GM06990 (cell line): ENCODE measurements around the gene MRPL11.
A peak's percentile ranks its signal among the peaks of the same experiment; 100 is the strongest.

Experiments used
- DNase-seq: peaks from one replicate; pipeline ENCODE4 v3.0.0-alpha.2; 2011; ENCODE audit not compliant: insufficient read length; ENCODE audit errors: extremely low read depth
- H3K27me3 ChIP-seq: replicated peaks from 2 replicates; pipeline ENCODE4 v1.6.0; 2011; ENCODE audit warnings: low read length; ENCODE audit not compliant: control insufficient read depth, insufficient read depth
- H3K36me3 ChIP-seq: 2 replicates; pipeline ENCODE4 v1.5.1; 2011; ENCODE audit warnings: low read length; ENCODE audit not compliant: control insufficient read depth, insufficient read depth
- H3K4me3 ChIP-seq: replicated peaks from 2 replicates; pipeline ENCODE4 v1.5.1; 2011; ENCODE audit warnings: low read depth, mild to moderate bottlenecking, control low read depth, low read length
- TF ChIP-seq, protein P1 (sequence below): IDR thresholded peaks from 2 replicates; pipeline ENCODE4 v1.5.1; 2011; ENCODE audit warnings: low read length, control low read depth, mild to moderate bottlenecking, inconsistent platforms; ENCODE audit not compliant: insufficient read depth, poor library complexity, severe bottlenecking

MRPL11 gene

DNA sequence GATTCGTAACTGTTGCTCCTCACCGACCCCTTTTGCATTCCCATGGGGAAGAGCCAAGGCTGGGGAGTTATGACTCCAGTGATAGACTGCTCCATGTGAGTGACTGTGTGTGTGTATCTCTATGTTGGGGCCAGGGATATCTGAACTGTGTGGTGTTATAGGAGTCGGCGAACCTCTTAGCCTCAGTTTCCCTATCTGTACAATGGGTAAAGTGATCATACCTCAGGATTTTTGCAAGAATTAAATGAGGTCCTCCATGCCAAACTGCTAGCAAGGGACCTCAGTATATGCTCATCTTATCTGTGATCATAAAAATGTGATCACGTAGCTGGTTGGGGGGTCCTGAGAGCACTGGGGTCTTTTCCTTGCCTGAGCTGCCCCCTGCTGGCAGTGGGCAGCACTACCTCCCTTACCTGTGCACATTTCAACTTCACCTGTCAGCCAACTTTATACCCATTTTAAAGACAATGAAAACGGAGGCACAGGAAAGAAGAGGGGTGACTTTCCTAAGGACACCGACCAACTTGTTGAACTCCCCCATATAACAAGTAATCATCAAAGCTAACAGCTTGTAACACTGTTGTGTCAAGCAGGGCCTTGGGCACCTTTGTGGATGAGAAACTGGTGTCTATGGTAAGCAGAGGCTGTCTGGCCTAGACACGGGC is 40.2 kb upstream of the MRPL11 start:
- Histone ChIP-seq H3K27me3 (no peaks in the 10 kb centered on the region), H3K36me3 (no peaks in the 10 kb centered on the region; the same call in none of the 2 replicates), H3K4me3 (peak overlapping the region; percentile 79)
- DNase-seq = no peak
- TF ChIP-seq, protein P1, sequence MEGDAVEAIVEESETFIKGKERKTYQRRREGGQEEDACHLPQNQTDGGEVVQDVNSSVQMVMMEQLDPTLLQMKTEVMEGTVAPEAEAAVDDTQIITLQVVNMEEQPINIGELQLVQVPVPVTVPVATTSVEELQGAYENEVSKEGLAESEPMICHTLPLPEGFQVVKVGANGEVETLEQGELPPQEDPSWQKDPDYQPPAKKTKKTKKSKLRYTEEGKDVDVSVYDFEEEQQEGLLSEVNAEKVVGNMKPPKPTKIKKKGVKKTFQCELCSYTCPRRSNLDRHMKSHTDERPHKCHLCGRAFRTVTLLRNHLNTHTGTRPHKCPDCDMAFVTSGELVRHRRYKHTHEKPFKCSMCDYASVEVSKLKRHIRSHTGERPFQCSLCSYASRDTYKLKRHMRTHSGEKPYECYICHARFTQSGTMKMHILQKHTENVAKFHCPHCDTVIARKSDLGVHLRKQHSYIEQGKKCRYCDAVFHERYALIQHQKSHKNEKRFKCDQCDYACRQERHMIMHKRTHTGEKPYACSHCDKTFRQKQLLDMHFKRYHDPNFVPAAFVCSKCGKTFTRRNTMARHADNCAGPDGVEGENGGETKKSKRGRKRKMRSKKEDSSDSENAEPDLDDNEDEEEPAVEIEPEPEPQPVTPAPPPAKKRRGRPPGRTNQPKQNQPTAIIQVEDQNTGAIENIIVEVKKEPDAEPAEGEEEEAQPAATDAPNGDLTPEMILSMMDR = peak; percentile 88

DNA sequence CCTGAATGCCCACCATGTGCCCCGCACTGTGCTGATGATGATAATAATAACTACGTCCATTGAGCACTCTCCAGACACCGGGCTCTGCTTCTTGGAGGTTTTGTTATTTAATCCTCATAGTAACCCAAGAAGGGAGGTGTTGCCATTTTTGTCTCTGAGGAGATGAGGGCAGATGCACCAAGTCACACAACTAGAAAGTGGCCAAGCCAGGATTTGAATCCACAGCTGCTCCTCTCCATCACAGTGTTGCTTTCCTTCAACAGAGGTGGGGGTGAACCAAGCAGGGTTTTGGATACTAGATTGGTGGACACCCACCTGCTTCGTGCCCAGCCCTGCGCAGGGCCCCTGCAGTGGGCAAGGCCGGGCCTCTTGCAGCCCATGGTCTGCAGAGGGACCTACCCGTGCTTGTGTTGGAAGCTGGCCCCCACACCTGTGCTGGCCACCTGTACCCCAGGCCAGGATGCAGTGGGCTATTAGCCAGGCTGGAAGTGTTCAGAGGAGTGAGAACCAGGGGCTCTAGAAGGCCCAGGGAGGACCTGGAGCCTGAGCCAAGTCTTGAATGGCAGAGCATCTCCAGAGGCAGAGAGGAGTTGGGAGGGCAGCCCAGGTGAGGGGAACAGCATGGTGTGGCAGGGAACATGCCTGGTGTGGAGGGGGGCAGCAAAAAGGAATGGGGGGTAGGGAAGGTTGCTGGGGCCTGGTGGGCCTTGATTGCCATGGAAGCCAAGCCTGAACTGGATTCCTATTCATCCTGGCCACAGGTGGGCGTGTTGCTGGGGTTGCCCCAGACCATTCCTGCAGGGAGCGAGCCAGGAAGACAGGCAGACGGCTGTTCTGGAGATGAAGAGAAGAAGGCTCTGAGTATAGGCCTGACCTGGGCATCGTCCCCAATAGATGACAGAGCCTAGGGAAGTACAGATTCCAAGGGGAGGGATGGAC is 38.9 kb upstream of the MRPL11 start:
- DNase-seq = no peak
- Histone ChIP-seq H3K4me3 (no peak overlapping the region), H3K27me3 (no peaks in the 10 kb centered on the region), H3K36me3 (no peaks in the 10 kb centered on the region; the same call in none of the 2 replicates)
- TF ChIP-seq, protein P1 = no peak

DNA sequence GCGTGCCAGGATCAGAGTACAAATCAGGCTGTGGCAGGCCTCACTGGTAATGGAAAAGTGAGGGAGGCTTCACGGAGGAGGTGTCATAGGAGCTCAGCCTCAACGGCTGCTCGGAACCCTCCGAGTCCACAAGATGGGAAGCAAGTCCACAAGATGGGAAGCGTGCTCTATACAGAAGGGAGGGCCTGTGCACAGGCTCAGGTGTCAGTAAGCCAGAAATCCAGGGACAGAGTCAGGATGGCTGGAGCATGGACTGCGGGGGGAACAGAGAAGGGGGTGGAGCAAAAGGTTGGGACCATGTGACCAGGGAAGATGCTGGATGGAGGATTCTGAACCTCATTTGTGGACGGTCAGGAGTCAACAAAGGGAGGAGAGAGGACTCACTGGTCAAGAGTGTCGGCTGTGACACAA is 38.2 kb upstream of the MRPL11 start:
- H3K4me3 ChIP-seq = no peak overlapping the region
- H3K36me3 ChIP-seq = no peaks in the 10 kb centered on the region; the same call in none of the 2 replicates
- H3K27me3 ChIP-seq = no peaks in the 10 kb centered on the region
- DNase-seq = no peak
- TF ChIP-seq, protein P1 = no peak

DNA sequence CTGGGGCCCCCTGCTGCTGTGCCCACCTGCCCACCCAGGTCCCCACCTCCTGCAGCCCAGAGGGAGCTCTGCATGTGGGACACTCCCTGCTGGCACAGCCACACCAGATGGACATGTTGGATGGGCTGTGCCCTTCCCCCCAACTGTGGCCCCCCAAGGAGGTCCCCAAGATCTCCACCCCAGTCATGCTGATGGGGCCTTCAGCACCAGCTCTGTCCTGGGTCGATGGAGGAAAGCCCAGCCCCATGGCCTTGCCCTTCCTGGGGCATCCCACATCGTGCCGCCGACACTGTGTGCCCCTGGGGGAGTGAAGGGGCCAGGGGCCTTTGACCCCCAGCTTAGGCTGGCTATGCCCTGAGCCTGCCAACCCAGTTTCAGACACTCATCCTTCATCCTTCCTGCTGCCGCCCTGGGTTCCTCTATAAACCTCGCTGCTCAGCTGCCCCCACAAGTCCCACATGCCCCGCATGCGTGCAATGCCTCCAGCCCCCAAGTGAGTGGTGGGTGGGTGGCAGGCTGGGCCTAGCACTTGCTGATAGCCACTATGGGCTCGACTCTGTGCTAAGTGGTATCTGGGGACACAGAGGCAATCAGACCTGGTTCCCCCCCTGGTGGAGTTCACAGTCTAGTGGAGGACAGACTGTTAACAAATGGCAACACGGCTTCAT is 37.7 kb upstream of the MRPL11 start:
- no peaks in the 10 kb centered on the region; the same call in none of the 2 replicates for H3K36me3 ChIP-seq
- TF ChIP-seq, protein P1 = no peak
- DNase-seq = no peak
- H3K4me3 ChIP-seq = no peak overlapping the region
- H3K27me3 ChIP-seq = no peaks in the 10 kb centered on the region

DNA sequence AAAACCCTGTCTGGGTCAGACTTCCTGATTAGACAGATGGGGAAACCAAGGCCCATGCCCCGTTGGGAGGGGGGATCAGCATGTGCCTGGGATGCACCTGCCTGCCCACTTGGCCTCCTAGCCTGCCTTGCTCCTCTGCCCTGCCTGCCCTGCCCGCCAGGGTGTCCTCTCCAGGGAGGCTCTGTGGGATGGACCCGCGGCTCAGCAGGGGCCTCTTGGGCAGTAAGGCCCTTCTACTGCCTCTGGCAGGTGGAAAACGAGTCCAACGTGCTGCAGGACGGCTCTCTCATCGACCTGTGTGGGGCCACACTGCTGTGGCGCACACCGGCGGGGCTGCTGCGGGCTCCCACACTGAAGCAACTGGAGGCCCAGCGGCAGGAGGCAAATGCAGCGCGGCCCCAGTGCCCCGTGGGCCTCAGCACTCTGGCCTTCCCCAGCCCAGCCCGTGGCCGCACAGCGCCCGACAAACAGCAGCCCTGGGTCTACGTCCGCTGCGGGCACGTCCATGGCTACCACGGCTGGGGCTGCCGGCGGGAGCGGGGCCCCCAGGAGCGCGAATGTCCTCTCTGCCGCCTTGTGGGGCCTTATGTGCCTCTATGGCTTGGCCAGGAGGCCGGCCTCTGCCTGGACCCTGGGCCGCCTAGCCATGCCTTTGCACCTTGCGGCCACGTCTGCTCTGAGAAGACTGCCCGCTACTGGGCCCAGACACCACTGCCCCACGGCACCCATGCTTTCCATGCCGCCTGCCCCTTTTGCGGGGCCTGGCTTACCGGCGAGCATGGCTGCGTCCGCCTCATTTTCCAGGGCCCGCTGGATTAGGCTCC is 36.9 kb upstream of the MRPL11 start:
- DNase-seq = no peak
- H3K36me3 ChIP-seq = no peaks in the 10 kb centered on the region; the same call in none of the 2 replicates
- H3K4me3 ChIP-seq = no peak overlapping the region
- TF ChIP-seq, protein P1 = no peak
- no peaks in the 10 kb centered on the region for H3K27me3 ChIP-seq
